HepG2 (cell line): Measurements from ENCODE around the gene KRTAP12-1. TPM values are rescaled to one million over a fixed set of nuclear protein-coding genes. Genes with fewer than 3 reads are reported as not detected.

Experiments used
- CHCHD3 ChIP-seq: sonication (generic); formaldehyde crosslinking; IDR thresholded peaks from 2 replicates; pipeline ENCODE4 v1.8.0; 2022; ENCODE audit warnings: mild to moderate bottlenecking, missing genetic modification reagents, moderate library complexity
- KLF12 ChIP-seq: sonication (generic); formaldehyde crosslinking; IDR thresholded peaks from 2 replicates; pipeline ENCODE4 v1.4.0; 2020; ENCODE audit warnings: missing genetic modification reagents, borderline replicate concordance
- KLF13 ChIP-seq: sonication (generic); formaldehyde crosslinking; IDR thresholded peaks from 2 replicates; pipeline ENCODE4 v1.4.0; 2020; ENCODE audit warnings: mild to moderate bottlenecking, missing genetic modification reagents
- MIER2 ChIP-seq: IDR thresholded peaks from 2 replicates; pipeline ENCODE4 v1.6.1; 2016; ENCODE audit warnings: missing biosample characterization, missing genetic modification reagents
- REL ChIP-seq: sonication (generic); formaldehyde crosslinking; conservative IDR thresholded peaks from 2 replicates; pipeline ENCODE4 v1.8.0; 2022; ENCODE audit warnings: mild to moderate bottlenecking, missing genetic modification reagents, moderate library complexity
- REPIN1 ChIP-seq: sonication (generic); formaldehyde crosslinking; IDR thresholded peaks from 2 replicates; pipeline ENCODE4 v1.8.0; 2022; ENCODE audit warnings: missing genetic modification reagents, low read depth, mild to moderate bottlenecking, borderline replicate concordance
- RFX1 ChIP-seq: fragments of 450-650 bp; IDR thresholded peaks from 2 replicates; pipeline ENCODE4 v1.6.1; 2017
- SRSF9 ChIP-seq: fragments of 200-400 bp; formaldehyde crosslinking; IDR thresholded peaks from 2 replicates; pipeline ENCODE4 v1.6.1; 2018; ENCODE audit warnings: borderline replicate concordance, mild to moderate bottlenecking, low read depth, low read length; ENCODE audit not compliant: insufficient read depth, poor library complexity, severe bottlenecking
- SRY ChIP-seq: sonication (generic); formaldehyde crosslinking; IDR thresholded peaks from 2 replicates; pipeline ENCODE4 v1.8.0; 2022; ENCODE audit warnings: mild to moderate bottlenecking, missing genetic modification reagents
- STAT5B ChIP-seq: sonication (generic); formaldehyde crosslinking; IDR thresholded peaks from 2 replicates; pipeline ENCODE4 v1.4.0; 2020; ENCODE audit warnings: missing genetic modification reagents
- ZBTB21 ChIP-seq: sonication (generic); formaldehyde crosslinking; IDR thresholded peaks from 2 replicates; pipeline ENCODE4 v1.4.0; 2020; ENCODE audit warnings: missing genetic modification reagents
- ZBTB38 ChIP-seq: sonication (generic); formaldehyde crosslinking; IDR thresholded peaks from 2 replicates; pipeline ENCODE4 v1.5.1; 2020; ENCODE audit warnings: mild to moderate bottlenecking, missing genetic modification reagents
- ZBTB7A ChIP-seq: sonication (generic); formaldehyde crosslinking; IDR thresholded peaks from 2 replicates; pipeline ENCODE4 v1.8.0; 2022; ENCODE audit warnings: mild to moderate bottlenecking, missing genetic modification reagents
- ZFY ChIP-seq: sonication (generic); formaldehyde crosslinking; IDR thresholded peaks from 2 replicates; pipeline ENCODE4 v1.4.0; 2020; ENCODE audit warnings: missing genetic modification reagents
- ZNF33B ChIP-seq: sonication (generic); formaldehyde crosslinking; IDR thresholded peaks from 2 replicates; pipeline ENCODE4 v1.5.1; 2020; ENCODE audit warnings: mild to moderate bottlenecking, missing genetic modification reagents
- ZNF558 ChIP-seq: sonication (generic); formaldehyde crosslinking; IDR thresholded peaks from 2 replicates; pipeline ENCODE4 v1.9.0; 2022; ENCODE audit warnings: mild to moderate bottlenecking, missing genetic modification reagents, borderline replicate concordance
- ZNF724P ChIP-seq: sonication (generic); formaldehyde crosslinking; IDR thresholded peaks from 2 replicates; pipeline ENCODE4 v1.8.0; 2022; ENCODE audit warnings: missing genetic modification reagents, borderline replicate concordance
- ZNF75D ChIP-seq: sonication (generic); formaldehyde crosslinking; IDR thresholded peaks from 2 replicates; pipeline ENCODE4 v1.8.1; 2023; ENCODE audit warnings: missing genetic modification reagents, mild to moderate bottlenecking, borderline replicate concordance
- ZNF776 ChIP-seq: sonication (generic); formaldehyde crosslinking; IDR thresholded peaks from 2 replicates; pipeline ENCODE4 v1.4.0; 2020; ENCODE audit warnings: mild to moderate bottlenecking, missing genetic modification reagents
- ZNF792 ChIP-seq: IDR thresholded peaks from 2 replicates; pipeline ENCODE4 v1.6.1; 2016
- ZNF816 ChIP-seq: sonication (generic); formaldehyde crosslinking; IDR thresholded peaks from 2 replicates; pipeline ENCODE4 v1.8.0; 2022; ENCODE audit warnings: missing genetic modification reagents, mild to moderate bottlenecking, borderline replicate concordance
- ZNF878 ChIP-seq: sonication (generic); formaldehyde crosslinking; IDR thresholded peaks from 2 replicates; pipeline ENCODE4 v1.8.1; 2023; ENCODE audit warnings: mild to moderate bottlenecking, missing genetic modification reagents, moderate library complexity
- ZSCAN31 ChIP-seq: sonication (generic); formaldehyde crosslinking; IDR thresholded peaks from 2 replicates; pipeline ENCODE4 v1.5.0; 2020; ENCODE audit warnings: low read depth, mild to moderate bottlenecking, missing genetic modification reagents
- polyA plus RNA-seq, 8 experiments: library from polyadenylated mRNA; depleted of rRNA in 3 of 8; stranded (reverse) in 7 of 8; unstranded in 1 of 8; fragments of >200 nt; fragmentation: Illumina TruSeq in 4 of 8; extraction: Trizol in 4 of 8; gene quantifications; 2 replicates each; pipeline versions ENCODE4 v1.2.1 to v1.2.3, GENCODE V29; 2011 to 2016; ENCODE audit warnings: low read depth in 4 of 8, missing spikeins in 1 of 8, mixed read lengths in 1 of 8; ENCODE audit not compliant: insufficient read depth in 1 of 8
- total RNA-seq, 5 experiments: library from RNA; depleted of rRNA; stranded (reverse); fragments of >200 nt; fragmentation: Illumina TruSeq; extraction: Trizol; gene quantifications; 2 replicates each; pipeline ENCODE4 v1.2.3, GENCODE V29; 2016; ENCODE audit warnings: low read depth in 1 of 5
- TF ChIP-seq, protein P1 (sequence below): IDR thresholded peaks from 2 replicates; pipeline ENCODE4 v1.6.1; 2016; ENCODE audit warnings: missing compliant biosample characterization, missing genetic modification reagents, borderline replicate concordance
- TF ChIP-seq, protein P2 (sequence below): sonication (generic); formaldehyde crosslinking; IDR thresholded peaks from 2 replicates; pipeline ENCODE4 v1.5.0; 2020; ENCODE audit warnings: missing genetic modification reagents
- TF ChIP-seq, protein P3 (sequence below): sonication (generic); formaldehyde crosslinking; IDR thresholded peaks from 2 replicates; pipeline ENCODE4 v1.4.0; 2020; ENCODE audit warnings: missing genetic modification reagents, borderline replicate concordance

Gene KRTAP12-1
- total and polyA plus RNA-seq, 2 of the 13 experiments (the other 11 are each of a cell fraction or from before 2014, with no cell fraction given), result not detected

DNA sequence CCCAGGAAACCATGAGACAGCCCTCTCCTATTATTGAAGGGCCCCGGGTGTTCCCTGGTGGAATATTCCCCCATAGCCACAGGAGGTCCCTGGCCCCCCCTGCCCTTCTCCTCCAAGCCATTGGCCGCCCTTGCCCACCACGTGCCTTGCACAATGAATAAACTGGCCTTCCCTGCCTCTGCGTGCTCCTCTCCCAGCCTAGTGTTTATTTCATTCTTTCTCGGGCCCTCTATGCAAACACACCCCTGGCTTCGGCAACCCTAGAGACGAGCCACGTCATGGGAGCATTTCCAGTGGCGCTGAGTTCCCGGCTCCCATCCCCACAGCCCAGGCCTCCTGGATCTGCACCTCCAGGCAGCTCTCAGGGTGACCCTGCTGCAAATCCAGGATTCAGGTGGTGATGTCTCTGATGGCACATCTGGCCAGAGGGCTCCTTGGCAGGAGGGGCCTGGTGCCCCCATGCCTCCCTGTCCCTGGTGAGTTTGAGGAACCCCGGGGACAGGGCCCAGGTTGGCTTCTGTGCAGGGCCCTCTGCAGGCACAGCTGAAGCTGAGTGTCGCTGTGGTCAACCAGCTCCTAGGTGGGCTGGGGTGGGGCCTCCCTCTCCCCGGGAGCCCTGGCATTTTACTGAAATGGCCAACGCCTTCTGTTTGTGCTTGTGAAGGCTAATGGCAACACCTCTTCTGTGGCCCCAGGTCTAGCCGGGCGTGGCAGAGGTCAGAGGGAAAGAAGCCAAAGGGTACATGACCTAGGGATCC, 21.2 kb upstream of the KRTAP12-1 start (continued):
- TF ChIP-seq REL (CRISPR knock-in tag) (0 out of 2 replicates have a peak, but pooled peaks have one; percentile 44), SRY (CRISPR knock-in tag) (peak; percentile 71; the same call in 1 of the 2 replicates), ZBTB38 (CRISPR knock-in tag) (no peak), ZSCAN31 (CRISPR knock-in tag) (no peak), CHCHD3 (CRISPR knock-in tag) (no peak), ZFY (no peak; the same call in 1 of the 2 replicates), KLF12 (CRISPR knock-in tag) (no peak), ZBTB21 (CRISPR knock-in tag) (no peak; the same call in 1 of the 2 replicates), ZBTB7A (CRISPR knock-in tag) (peak; percentile 40; the same call in 1 of the 2 replicates), ZNF724P (CRISPR knock-in tag) (0 out of 2 replicates have a peak, but pooled peaks have one; percentile 43), ZNF816 (CRISPR knock-in tag) (no peak), ZNF878 (CRISPR knock-in tag) (peak; percentile 91; the same call in 1 of the 2 replicates), ZNF33B (CRISPR knock-in tag) (peak; percentile 90), SRSF9 (no peak), ZNF792 (CRISPR knock-in tag) (no peak), MIER2 (CRISPR knock-in tag) (no peak), ZNF558 (peak; percentile 55; the same call in 1 of the 2 replicates), ZNF75D (no peak), REPIN1 (no peak), RFX1 (no peak), STAT5B (no peak), KLF13 (CRISPR knock-in tag) (no peak), ZNF776 (CRISPR knock-in tag) (no peak; the same call in 1 of the 2 replicates)
- TF ChIP-seq, protein P1, sequence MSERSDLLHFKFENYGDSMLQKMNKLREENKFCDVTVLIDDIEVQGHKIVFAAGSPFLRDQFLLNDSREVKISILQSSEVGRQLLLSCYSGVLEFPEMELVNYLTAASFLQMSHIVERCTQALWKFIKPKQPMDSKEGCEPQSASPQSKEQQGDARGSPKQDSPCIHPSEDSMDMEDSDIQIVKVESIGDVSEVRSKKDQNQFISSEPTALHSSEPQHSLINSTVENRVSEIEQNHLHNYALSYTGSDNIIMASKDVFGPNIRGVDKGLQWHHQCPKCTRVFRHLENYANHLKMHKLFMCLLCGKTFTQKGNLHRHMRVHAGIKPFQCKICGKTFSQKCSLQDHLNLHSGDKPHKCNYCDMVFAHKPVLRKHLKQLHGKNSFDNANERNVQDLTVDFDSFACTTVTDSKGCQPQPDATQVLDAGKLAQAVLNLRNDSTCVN (CRISPR knock-in tag), result peak; percentile 81; the same call in 1 of the 2 replicates
- TF ChIP-seq, protein P2, sequence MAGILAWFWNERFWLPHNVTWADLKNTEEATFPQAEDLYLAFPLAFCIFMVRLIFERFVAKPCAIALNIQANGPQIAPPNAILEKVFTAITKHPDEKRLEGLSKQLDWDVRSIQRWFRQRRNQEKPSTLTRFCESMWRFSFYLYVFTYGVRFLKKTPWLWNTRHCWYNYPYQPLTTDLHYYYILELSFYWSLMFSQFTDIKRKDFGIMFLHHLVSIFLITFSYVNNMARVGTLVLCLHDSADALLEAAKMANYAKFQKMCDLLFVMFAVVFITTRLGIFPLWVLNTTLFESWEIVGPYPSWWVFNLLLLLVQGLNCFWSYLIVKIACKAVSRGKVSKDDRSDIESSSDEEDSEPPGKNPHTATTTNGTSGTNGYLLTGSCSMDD (CRISPR knock-in tag), result no peak
- TF ChIP-seq, protein P3, sequence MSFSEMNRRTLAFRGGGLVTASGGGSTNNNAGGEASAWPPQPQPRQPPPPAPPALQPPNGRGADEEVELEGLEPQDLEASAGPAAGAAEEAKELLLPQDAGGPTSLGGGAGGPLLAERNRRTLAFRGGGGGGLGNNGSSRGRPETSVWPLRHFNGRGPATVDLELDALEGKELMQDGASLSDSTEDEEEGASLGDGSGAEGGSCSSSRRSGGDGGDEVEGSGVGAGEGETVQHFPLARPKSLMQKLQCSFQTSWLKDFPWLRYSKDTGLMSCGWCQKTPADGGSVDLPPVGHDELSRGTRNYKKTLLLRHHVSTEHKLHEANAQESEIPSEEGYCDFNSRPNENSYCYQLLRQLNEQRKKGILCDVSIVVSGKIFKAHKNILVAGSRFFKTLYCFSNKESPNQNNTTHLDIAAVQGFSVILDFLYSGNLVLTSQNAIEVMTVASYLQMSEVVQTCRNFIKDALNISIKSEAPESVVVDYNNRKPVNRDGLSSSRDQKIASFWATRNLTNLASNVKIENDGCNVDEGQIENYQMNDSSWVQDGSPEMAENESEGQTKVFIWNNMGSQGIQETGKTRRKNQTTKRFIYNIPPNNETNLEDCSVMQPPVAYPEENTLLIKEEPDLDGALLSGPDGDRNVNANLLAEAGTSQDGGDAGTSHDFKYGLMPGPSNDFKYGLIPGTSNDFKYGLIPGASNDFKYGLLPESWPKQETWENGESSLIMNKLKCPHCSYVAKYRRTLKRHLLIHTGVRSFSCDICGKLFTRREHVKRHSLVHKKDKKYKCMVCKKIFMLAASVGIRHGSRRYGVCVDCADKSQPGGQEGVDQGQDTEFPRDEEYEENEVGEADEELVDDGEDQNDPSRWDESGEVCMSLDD, result no peak
